HG03064 (cell line): ENCODE results near the gene CACNA1C.

ENCODE experiments used
- ATAC-seq: cut with Tn5 transposase; IDR thresholded peaks from one replicate; pipeline ENCODE4 v1.9.1; 2021; ENCODE audit warnings: low read depth; ENCODE audit not compliant: unreplicated experiment

The CACNA1C gene

DNA sequence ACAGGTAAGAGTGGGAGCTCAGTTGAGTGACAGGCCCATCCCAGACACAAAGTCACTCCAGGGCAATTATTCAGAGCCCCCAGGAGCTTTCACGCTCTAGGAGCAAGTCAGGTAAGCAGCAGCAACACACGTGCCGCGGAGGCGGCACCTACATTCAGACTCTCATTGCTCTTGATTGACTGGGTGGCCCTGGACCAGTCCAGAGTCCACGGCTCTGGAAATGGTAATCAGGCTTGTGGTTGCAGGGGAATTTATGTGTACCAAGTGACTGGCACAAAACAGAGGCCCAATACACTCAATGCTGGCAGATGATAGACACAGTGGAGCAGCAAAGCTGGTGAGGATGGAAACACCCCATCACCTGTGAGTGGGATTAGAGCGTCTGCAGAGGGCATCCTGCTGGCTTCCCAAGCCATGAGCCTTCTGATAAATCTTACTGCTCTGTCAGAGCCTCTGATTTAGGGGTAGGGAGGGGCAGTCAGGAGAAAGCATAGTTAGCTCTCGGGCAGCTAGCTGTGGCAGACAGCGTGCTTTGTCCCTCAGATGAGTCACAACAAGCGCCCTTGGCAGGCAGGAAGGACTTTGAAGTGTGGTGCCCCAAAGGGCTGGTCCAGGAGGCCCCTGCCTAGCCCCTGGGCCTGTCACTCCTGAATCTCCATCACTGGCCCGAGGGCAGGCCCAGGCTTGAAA, 344.7 kb downstream of the CACNA1C start:
- no peak for ATAC-seq

GRCh38 chr12:2401040-2401439, 348.3 kb downstream of the CACNA1C start:
- no peak for ATAC-seq

DNA sequence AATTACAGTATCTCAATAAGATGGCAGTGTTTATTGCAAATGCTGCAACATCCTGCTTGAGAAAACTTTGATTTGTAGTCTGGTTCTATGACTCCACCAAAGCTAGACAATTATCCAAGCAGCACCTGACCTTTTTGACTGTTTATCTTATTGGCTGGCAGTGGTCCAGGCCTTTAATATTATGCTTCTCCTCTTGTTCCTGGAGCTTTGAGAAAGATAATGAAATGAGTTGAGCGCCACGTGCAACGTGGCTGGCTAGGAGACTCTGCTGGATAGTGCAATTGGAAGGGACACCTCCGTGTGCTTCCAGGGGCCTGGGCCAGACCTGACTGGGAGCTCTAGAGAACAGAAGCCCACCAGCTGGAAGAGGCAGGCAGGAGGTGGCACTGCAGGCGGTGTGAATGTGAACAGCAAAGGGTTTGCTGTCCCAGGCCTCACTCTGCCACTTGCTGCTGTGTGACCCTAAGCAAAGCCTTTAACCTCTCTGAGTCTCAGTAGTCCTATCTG, 349.3 kb downstream of the CACNA1C start:
- no peak for ATAC-seq

DNA sequence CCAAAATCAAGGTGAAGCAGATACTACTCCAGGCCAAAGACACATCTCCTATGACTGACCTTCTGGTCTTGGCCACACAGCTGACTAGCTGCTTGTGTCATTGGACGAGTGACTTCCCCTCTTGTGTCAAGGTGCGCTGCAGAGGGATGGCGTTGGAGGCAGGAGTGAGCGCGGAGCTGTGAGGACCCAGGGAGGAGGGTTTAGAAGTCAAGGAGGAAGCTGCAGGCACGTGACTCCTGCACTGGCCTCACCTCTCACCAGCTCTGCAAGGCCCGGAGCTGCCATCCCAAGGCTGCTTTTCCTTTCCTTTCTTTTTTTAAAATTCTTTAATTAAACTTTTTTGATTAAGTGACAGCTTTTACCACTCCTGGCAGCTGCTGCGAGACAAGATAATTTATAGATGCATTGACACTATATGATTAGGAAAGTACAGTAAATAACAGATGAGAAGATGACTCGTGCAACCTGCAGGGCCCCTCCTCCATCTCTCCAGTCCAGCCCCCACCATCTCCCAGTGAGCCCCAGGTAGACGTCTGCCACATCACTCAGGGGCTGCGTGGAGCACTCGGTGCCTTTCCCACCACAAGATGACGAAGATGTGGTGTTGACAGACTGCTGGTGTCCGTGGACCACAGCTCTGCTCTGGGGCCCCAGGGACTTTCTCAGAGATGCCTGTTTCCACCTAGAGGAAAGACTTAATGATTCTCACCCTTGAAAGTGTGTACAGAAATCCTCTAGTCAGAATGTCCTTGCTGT, 350.6 kb downstream of the CACNA1C start:
- no peak for ATAC-seq

- ATAC-seq, result no peak
These were observed 352.3 kb downstream of the CACNA1C start for GRCh38 chr12:2405039-2405438.

DNA sequence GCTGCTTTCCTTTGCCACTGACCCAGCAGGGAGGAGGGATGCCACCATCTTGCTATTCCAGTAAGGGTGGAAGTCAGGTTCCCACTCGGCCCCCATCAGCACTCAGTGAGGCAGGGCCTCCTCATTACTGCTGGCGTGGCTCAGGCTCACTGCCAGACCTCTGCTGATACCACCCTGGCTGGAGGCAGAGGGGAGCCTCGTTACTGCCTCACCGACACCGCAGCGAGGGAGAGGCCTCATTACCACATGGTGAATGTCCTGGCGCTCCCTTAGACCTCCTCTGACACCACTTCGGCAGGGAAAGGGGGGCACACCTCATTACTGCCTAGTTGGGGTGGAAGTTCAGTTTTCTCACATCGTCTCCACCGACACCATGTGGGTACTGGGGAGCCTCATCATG, 354.1 kb downstream of the CACNA1C start:
- no peak for ATAC-seq

- ATAC-seq, result no peak
These were observed 355.5 kb downstream of the CACNA1C start for GRCh38 chr12:2408262-2408661.

GRCh38 chr12:2409656-2410265, 357.0 kb downstream of the CACNA1C start:
- no peak for ATAC-seq

DNA sequence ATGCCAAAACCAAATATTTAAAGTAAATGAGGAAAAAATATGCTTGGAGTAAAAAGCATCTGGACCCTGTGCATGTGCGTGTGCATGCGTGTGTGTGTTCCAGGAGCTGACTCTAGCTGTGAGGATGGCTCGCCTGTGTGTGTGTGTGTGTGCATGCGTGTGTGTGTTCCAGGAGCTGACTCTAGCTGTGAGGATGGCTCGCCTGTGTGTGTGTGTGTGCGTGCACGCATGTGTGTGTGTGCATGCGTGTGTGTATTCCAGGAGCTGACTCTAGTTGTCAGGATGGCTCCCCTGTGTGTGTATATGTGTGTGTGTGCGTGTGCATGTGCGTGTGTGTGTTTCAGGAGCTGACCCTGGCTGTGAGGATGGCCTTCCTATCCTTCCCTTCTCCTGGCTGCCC, 357.7 kb downstream of the CACNA1C start:
- no peak for ATAC-seq

DNA sequence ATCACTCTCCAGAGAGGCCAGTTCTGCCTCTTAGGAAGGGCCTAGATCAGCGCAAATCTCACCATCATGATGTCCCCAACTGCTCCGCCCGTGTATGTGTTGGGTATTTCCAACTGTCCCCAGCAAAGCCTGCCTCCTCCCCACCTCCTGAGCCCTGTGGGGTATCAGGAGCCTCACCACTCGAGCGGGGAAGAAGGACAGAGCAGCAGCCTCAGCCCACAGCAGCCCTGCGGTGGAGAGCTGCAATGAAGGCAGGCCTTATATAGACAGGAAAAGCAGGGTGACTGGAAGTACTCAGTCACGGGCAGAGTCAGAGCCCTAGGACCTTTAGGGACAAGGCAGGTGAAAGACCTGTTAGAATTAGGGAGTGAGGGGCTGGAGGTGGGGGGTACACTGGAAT, 358.2 kb downstream of the CACNA1C start:
- no peak for ATAC-seq

GRCh38 chr12:2411616-2412304, 359.0 kb downstream of the CACNA1C start:
- ATAC-seq, result no peak

DNA sequence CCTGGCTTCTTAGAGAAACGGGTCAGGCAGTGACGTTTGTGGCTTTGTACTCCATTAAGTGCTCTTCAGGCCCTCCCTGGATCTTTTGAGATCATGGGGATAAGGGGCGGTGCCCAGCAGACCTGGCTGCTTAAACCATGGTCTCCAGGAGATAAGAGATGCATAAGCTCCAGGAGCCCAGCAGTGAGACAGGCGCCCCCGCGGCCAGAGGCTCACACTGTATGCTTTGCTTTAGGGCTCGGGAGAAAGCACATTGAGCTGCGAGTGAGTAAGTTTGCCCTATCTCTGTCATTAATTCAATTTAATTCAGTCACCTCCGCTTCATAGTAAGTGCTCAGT, 359.5 kb downstream of the CACNA1C start:
- ATAC-seq, result no peak

DNA sequence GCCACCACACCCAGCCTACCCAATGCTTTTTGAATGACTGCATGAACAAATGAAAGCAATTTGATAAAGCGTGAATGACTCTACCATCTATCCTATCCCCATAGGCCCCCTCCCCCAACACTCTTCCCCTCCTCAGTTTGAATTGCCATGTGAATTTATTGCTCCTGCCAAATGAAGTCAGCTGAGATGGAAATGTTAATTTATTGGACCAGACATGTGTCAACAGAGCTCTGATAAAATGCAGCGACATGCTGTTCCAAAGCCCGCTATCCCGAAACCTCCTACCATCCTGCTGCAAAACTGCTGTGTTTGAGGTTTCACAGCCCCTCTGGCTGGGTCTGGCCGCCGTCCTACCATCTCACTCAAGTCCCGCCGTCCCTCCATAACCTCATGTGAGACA, 360.5 kb downstream of the CACNA1C start:
- ATAC-seq, result no peak

- no peak for ATAC-seq
These were observed 361.4 kb downstream of the CACNA1C start for GRCh38 chr12:2413999-2414792.

DNA sequence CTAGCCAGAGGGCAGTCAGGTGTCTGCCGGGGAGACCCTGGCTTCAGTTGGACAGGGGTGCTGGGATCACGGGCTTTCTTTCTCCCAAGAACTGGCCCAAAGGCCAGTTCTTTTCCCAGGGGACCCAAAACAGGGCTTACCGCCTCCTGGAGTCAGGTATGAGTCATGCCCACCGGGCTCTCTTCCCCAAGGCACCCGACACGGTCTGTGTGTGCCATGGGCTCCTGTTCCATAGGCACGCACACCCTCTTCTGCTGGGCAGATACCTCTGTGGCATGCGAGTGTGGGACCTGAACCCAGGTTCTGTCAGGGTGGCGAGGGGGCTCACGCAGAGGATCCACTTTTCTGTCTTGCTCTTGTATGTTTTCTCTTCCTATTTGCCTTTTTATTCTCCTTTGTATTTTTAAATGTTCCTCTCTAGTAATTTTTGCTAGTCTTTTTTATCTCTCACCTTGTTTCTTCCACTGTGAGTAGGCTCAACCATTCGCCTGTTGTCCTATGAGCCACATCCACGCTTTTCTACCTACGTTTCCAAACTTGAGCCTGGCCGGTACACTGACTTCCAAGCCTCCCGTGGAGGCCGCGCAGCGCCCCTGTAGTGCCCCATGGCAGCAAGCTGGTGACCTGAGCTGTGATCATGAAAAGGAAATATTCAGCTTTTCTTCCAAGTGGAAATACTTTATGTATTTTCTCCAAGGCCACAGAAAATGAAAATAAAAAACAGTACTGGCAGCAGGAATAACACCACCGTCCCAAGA, 362.2 kb downstream of the CACNA1C start:
- no peak for ATAC-seq

DNA sequence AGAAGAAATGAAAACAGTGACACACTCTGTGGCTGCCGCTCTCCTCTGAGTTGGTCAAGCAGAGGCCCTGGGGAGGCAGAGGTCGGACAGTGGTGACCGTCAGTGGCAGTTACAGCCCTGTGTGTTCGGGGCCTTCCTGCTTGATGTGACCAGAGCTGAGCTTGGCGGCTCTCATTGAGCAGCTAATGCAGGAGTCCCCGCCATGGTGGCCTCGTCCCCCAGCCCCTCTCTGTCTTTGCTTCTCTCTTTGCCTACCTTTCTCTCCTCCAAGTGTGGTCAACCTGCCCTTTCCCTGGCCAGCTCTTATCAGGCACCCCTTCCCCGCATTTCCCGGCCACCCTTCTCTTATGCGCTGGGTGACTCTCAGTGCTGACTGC, 362.8 kb downstream of the CACNA1C start:
- ATAC-seq, result no peak

DNA sequence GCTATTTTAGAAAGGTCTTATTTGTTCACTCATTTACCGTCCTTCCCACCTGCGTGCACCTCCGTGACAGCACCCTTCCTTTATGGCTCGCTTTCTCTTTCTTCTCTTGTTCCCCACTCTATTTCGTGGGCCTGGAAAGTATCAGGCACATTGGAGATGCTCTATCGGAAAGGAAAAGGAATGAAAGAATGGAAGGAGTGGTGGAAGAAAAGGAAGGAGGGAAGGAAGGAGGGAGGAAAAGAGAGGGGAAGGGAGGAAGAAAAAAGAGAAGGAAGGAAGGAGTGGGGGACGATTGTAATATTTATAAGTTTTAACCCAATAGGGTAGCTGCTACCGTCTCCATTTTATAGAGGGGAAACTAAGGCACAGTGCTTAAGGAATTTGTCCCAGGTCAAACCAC, 363.4 kb downstream of the CACNA1C start:
- no peak for ATAC-seq

- ATAC-seq, result no peak
These were observed 364.8 kb downstream of the CACNA1C start for GRCh38 chr12:2417481-2418160.

DNA sequence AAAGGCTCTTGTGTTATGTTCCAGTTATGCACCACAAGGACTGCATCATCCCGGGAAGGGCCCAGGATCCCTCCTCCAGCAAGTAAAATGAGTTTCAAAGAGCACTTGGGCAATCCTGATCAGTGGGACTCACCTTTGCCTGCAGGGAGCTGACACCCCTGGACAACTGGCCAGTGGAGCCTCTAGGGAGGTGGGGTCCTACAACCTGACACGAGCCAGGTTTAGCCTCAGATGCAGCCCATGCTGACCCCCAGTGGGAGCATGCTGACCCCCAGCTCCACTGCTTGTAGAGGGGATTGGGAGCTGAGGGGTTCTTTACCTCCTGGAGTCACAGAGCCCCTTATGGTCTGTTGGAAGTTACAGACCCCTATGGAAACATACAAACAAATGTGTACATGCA, 365.8 kb downstream of the CACNA1C start:
- ATAC-seq, result no peak
